Left colon (tissue), 2 donors: ENCODE data around the gene PCNA. TPM values are rescaled to one million over a fixed set of nuclear protein-coding genes. Genes with fewer than 3 reads are reported as not detected.

ENCODE experiments used
- ATAC-seq: fragments of 200-7000 bp; cut with Tn5 transposase; one replicate; pipeline ENCODE4 v1.9.1; 2020; ENCODE audit warnings: mild to moderate bottlenecking, moderate library complexity
- DNase-seq, 2 donors: peaks; one replicate each; pipeline ENCODE4 v3.0.0-alpha.2; 2020
- intact Hi-C, 2 donors: fragments of 100-400 bp; cut with DNase I in 1 of 2; cut with micrococcal nuclease in 1 of 2; formaldehyde crosslinking; loops; one replicate each; pipeline versions ENCODE4 v1.11.2 to v1.14.0; 2022; cut with DNase I, micrococcal nuclease
- long read RNA-seq: library from polyadenylated mRNA; unstranded; transcript quantifications from one replicate; pipeline ENCODE4 v2.0.0, GENCODE V29; 2021
- total RNA-seq, 2 donors: library from RNA; stranded (reverse); fragmentation: NEBNext Ultra II Directional; extraction: Animal tissue kit (Norgen Biotek cat#: 25700); gene quantifications; one replicate each; pipeline ENCODE4 v1.2.1, GENCODE V29; 2021
- donor health status: DM: no; HTN: no; CAD: no.
- donor health status: DM: yes; HTN: yes; CAD: no.

PCNA gene
- 10 to 100 TPM; 47.9 to 61.5 TPM for total RNA-seq
- long read RNA-seq, transcript PCNA-202 (7 exons, 1,359 nt) = minor isoform, 5 of 62 reads
- long read RNA-seq, transcript PCNA-201 (6 exons, 1,344 nt) = major isoform, 52 of 62 reads
- long read RNA-seq, partial matches to known transcripts = 4 of 62 reads
- long read RNA-seq, other reads (novel, unspliced or antisense) = 1 of 62 reads

GRCh38 chr20:5119435-5120184 is at the start of gene PCNA:
TSS of gene PCNA (minus strand) at chr20:5119958. CDS start at chr20:5119798, 160 bp downstream.
- intact Hi-C loops = no loop called here
- ATAC-seq = peak; percentile 95
- peak; percentile 98 to 99 for DNase-seq

- intact Hi-C loops = no loop called here
Observed at GRCh38 chr20:5168651-5169396, 49.1 kb upstream of the PCNA start.

DNA sequence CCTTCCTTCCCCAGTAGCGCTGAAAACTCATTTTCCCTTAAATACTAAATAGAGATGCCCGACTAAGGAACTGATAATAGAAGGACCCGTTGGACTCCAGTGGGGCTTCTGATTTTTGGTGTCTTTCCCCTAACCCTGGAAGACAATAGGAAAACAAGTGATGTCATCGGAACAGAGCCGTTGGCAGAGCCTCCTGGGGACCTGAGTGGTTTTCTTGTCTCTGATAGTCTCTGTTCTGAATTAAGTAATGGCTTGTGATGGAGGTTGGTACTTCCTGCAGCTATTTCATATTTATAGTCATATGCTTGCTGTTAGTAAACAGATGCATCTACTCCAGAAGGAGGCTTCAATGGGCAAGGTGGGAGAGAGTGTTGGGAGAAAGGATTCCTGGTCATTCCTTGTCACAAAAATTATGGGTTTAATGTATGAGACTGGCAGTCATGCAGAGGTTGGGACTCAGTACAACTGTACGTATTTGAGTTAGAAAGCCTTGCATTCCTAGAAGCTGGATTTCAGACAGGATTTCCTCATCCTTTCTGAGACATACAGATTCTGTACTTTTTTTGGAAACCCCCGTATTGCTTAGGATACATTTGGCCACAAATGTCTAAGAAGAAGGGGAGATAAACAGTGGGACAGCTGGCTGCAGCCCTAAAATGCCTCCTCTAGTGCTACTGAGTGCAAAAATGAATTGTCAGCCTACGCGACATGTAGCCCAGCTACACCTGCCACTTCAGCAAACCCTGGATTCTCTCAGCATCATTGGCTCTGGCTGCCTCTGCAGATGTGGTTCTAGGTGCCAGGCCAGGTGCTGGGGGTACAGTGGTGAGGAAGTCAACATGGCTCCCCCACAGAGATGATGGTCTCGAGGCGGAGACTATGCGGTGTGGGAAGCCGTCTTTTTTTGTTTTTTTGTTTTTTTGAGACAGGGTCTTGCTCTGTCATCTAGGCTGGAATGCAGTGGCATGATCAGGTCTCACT is 45.2 kb upstream of the PCNA start:
- ATAC-seq = no peak
- no peak for DNase-seq
- intact Hi-C loops = no loop called here

More at GRCh38 chr20:5168651-5169396, 49.1 kb upstream of the PCNA start:
- no peak for DNase-seq
- no peak for ATAC-seq

GRCh38 chr20:5161536-5162164 is 41.9 kb upstream of the PCNA start:
- ATAC-seq (no peak), DNase-seq (no peak)
- intact Hi-C loops = no loop called here

GRCh38 chr20:5160882-5161281 is 41.1 kb upstream of the PCNA start:
- intact Hi-C loops = no loop called here
- no peak for ATAC-seq
- no peak for DNase-seq

DNA sequence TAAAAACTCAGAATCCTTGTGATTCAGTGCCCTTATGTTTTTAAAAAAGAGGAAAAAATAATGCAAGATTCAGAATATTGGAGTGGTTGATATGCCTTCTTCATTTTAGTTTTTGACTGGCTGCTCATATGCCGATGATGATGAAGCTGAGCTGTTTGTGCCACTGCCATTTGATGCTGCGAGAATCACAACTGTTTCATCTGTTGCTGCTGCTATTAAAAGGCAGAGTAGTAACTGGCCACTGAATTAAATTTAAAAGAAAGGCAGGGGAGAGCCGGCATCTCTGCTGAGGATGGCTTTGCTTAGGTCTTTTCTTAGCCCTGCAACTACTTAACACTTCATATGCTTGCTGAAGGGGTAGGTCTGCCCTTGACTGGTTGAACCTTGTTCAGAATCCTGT is 40.2 kb upstream of the PCNA start:
- DNase-seq (no peak), ATAC-seq (no peak)
- intact Hi-C loops = no loop called here

DNA sequence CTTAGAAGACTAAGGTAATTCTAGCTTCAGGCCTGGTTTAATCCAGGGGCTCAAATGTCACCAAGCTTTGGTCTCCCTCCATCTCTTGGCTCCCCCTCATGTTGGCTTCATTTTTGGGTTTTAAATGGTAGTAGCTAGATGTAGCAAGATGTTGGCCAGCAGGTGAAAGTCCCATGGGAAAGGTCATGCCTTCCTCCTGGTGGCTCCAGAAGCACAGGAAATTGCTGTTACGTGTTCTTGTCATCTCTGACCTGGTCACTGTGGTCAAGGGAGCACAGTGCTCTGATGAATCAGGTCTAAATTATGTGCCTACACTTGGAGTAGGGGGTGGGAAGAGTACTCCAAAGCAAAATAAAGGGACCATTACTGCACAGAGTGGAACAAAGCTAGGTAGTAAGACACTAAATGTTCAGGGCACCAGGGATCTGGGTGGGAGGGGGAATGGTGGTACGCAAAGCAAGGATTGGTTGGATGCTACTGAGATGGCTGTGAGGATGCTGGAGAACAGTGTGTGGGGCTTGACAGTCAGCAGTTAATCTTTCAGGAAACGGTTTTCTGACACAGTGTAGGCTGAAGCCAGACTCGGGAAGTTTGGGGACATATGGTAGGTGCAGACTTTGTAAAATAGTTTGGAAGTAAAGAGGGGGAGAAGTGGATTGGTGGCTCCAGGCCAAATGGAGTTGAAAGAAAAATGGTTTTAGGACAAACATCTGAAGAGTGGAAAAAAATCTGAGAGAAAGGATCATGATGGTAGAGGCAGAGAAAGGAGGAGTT is 37.1 kb upstream of the PCNA start:
- intact Hi-C loops = no loop called here
- DNase-seq = no peak
- no peak for ATAC-seq

GRCh38 chr20:5155404-5155803 is 35.6 kb upstream of the PCNA start:
- intact Hi-C loops = no loop called here
- ATAC-seq (no peak), DNase-seq (no peak)

DNA sequence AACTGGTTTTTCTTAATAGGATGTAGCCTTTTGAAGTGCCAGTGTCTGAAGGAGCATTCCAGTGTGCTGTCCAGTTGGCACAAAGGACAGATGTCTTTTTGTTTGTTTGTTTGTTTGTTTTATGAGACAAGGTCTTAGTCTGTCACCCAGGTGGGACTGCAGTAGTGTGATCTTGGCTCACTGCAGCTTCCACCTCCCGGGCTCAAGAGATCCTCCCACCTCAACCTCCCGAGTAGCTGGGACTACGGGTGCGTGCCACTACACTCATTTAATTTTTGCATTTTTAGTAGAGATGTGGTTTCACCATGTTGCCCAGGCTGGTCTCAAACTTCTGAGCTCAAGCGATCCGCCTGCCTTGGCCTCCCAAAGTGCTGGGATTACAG is 34.8 kb upstream of the PCNA start:
- no peak for ATAC-seq
- intact Hi-C loops = no loop called here
- no peak for DNase-seq

- intact Hi-C loops = no loop called here
- DNase-seq = no peak
- ATAC-seq = no peak
Observed at GRCh38 chr20:5153612-5154542, 34.1 kb upstream of the PCNA start.

- intact Hi-C loops = no loop called here
- no peak for ATAC-seq
- DNase-seq = no peak
Observed at GRCh38 chr20:5153152-5153467, 33.4 kb upstream of the PCNA start.

GRCh38 chr20:5150226-5151076 is 30.7 kb upstream of the PCNA start:
- no peak for DNase-seq
- intact Hi-C loops = no loop called here
- peak; percentile 86 for ATAC-seq

- DNase-seq (no peak), ATAC-seq (no peak)
- intact Hi-C loops = no loop called here
Observed at GRCh38 chr20:5149892-5150225, 30.1 kb upstream of the PCNA start.

DNA sequence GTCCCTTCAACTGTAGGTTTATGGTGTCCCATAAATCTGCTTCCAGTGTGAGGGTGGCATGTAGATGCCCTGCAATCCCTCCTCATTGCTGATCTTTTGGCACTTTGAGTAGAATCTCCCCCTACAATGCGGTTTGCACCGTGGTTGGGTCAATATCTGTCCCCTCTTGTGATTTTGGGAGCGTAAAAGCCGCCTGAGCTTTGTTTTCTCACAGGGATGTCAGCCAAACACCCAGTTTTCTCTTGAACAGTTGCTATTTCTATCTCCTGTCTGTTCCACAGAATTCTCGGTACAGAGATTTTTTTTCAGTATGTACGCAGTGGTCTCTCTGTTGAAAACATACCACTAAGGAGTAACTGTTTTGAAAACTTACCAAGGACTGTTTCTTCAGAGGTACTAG is 28.8 kb upstream of the PCNA start:
- DNase-seq (no peak), ATAC-seq (no peak)
- intact Hi-C loops = no loop called here

GRCh38 chr20:5146871-5147592 is 27.3 kb upstream of the PCNA start:
- no peak for DNase-seq
- ATAC-seq = no peak
- intact Hi-C loops = no loop called here
